GM21447 (cell line): ENCODE results near the gene SEMA4A.
"Not testable (repeated sequence)": the region's sequence is repeated elsewhere in the genome, so short reads cannot be mapped to it uniquely, and the experiment has no call there.

Experiments
- ATAC-seq: cut with Tn5 transposase; IDR thresholded peaks from one replicate; pipeline ENCODE4 v1.9.1; 2021; ENCODE audit not compliant: unreplicated experiment

The SEMA4A gene

GRCh38 chr1:156191292-156191964, 38.0 kb downstream of the SEMA4A start:
- no peak for ATAC-seq

GRCh38 chr1:156193208-156193487, 39.8 kb downstream of the SEMA4A start:
- ATAC-seq = no peak

- peak; percentile 93 for ATAC-seq
Observed at GRCh38 chr1:156193488-156194299, 40.3 kb downstream of the SEMA4A start, which contains the start of gene SLC25A44. TSS of gene SLC25A44 (plus strand) at chr1:156194104. CDS start at chr1:156199848, 5,744 bp downstream.

GRCh38 chr1:156194300-156194652, 40.9 kb downstream of the SEMA4A start:
- no peak for ATAC-seq

GRCh38 chr1:156195853-156196252, 42.5 kb downstream of the SEMA4A start:
- ATAC-seq = no peak

- no peak for ATAC-seq
Observed at GRCh38 chr1:156196445-156196844, 43.1 kb downstream of the SEMA4A start.

- peak; percentile 52 for ATAC-seq
Observed at GRCh38 chr1:156198831-156199349, 45.5 kb downstream of the SEMA4A start.

GRCh38 chr1:156200044-156200443, 46.7 kb downstream of the SEMA4A start:
- no peak for ATAC-seq

- no peak for ATAC-seq
Observed at GRCh38 chr1:156203331-156203730, 49.9 kb downstream of the SEMA4A start.

- ATAC-seq = no peak
Observed at GRCh38 chr1:156204686-156205085, 51.3 kb downstream of the SEMA4A start.

GRCh38 chr1:156211243-156211642, 57.9 kb downstream of the SEMA4A start:
- no peak for ATAC-seq

- ATAC-seq = no peak
Observed at GRCh38 chr1:156212130-156212529, 58.7 kb downstream of the SEMA4A start.

- ATAC-seq = peak; percentile 87
Observed at GRCh38 chr1:156212833-156213643, 59.7 kb downstream of the SEMA4A start, which contains the start of gene PMF1. TSS of gene PMF1 (plus strand) at chr1:156213007. CDS start at chr1:156213016, 9 bp downstream.

- no peak for ATAC-seq
Observed at GRCh38 chr1:156213644-156213966, 60.2 kb downstream of the SEMA4A start.

- no peak for ATAC-seq
Observed at GRCh38 chr1:156214024-156214748, 60.8 kb downstream of the SEMA4A start.

GRCh38 chr1:156216361-156217086, 63.1 kb downstream of the SEMA4A start:
- ATAC-seq = not testable (repeated sequence)

- ATAC-seq = no peak
Observed at GRCh38 chr1:156217871-156218270, 64.5 kb downstream of the SEMA4A start.

GRCh38 chr1:156220226-156220625, 66.8 kb downstream of the SEMA4A start:
- ATAC-seq = no peak

GRCh38 chr1:156221986-156222692, 68.8 kb downstream of the SEMA4A start:
- no peak for ATAC-seq

- ATAC-seq = peak; percentile 3
Observed at GRCh38 chr1:156225677-156226014, 72.3 kb downstream of the SEMA4A start.
